HCT116 (cell line): ENCODE measurements around the gene MTMR10.

Experiments
- EGR1 ChIP-seq: IDR thresholded peaks from 2 replicates; pipeline ENCODE4 v1.6.1; 2012; ENCODE audit warnings: low read depth
- EZH2 ChIP-seq: fragments of 200-600 bp; sonication (generic); IDR thresholded peaks from 2 replicates; pipeline ENCODE4 v1.6.1; 2017; ENCODE audit warnings: antibody characterized with exemption, mixed run types
- JUND ChIP-seq: IDR thresholded peaks from 2 replicates; pipeline ENCODE4 v1.6.1; 2012
- POLR2A ChIP-seq: IDR thresholded peaks from 2 replicates; pipeline ENCODE4 v1.7.0; 2011; ENCODE audit warnings: borderline replicate concordance; ENCODE audit not compliant: insufficient read depth, insufficient read length; ENCODE audit errors: extremely low read depth
- POLR2AphosphoS5 ChIP-seq: IDR thresholded peaks from 2 replicates; pipeline ENCODE4 v1.6.1; 2011; ENCODE audit warnings: mild to moderate bottlenecking, low read depth, low read length, moderate library complexity
- TCF7L2 ChIP-seq: IDR thresholded peaks from 2 replicates; pipeline ENCODE4 v1.7.0; 2011; ENCODE audit warnings: borderline replicate concordance, inconsistent platforms; ENCODE audit not compliant: insufficient read depth, insufficient read length; ENCODE audit errors: extremely low read depth
- TF ChIP-seq, protein P1 (sequence below), 3 experiments: fragments of 200-600 bp in 1 of 3; sonication (generic) in 1 of 3; IDR thresholded peaks in 2 of 3; conservative IDR thresholded peaks in 1 of 3; 2 replicates each; pipeline ENCODE4 v1.5.1; 2012 to 2017; ENCODE audit warnings: low read depth in 2 of 3, low read length in 2 of 3, antibody characterized with exemption in 1 of 3, borderline replicate concordance in 1 of 3, control low read depth in 1 of 3, mild to moderate bottlenecking in 1 of 3, mixed read lengths in 1 of 3, mixed run types in 1 of 3, moderate library complexity in 1 of 3; ENCODE audit not compliant: insufficient read depth in 1 of 3
- TF ChIP-seq, protein P2 (sequence below): IDR thresholded peaks from 2 replicates; pipeline ENCODE4 v1.6.1; 2012; ENCODE audit warnings: low read depth

DNA sequence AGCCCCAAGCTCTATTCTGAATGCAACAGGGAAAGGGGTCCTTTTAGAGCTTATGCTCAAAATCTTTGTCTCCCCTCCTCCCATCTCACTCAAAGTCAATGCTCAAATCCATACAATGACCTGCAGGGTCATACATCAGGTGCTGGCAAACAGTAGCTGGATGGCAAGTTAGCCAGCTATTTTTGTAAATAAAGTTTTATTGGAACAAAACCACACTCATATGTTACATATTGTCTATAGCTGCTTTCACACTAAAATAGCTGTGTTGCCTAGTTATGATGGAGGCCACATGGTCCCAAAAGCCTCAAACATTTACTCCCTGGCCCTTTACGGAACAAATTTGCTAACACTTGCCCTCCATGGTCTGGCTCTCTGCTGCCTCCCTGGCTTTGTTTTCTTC is 89.5 kb downstream of the MTMR10 start:
- TF ChIP-seq EZH2: no peak
- TF ChIP-seq TCF7L2: no peak
- TF ChIP-seq, protein P1, sequence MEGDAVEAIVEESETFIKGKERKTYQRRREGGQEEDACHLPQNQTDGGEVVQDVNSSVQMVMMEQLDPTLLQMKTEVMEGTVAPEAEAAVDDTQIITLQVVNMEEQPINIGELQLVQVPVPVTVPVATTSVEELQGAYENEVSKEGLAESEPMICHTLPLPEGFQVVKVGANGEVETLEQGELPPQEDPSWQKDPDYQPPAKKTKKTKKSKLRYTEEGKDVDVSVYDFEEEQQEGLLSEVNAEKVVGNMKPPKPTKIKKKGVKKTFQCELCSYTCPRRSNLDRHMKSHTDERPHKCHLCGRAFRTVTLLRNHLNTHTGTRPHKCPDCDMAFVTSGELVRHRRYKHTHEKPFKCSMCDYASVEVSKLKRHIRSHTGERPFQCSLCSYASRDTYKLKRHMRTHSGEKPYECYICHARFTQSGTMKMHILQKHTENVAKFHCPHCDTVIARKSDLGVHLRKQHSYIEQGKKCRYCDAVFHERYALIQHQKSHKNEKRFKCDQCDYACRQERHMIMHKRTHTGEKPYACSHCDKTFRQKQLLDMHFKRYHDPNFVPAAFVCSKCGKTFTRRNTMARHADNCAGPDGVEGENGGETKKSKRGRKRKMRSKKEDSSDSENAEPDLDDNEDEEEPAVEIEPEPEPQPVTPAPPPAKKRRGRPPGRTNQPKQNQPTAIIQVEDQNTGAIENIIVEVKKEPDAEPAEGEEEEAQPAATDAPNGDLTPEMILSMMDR (IDR thresholded peaks at IDR 0.05 in 2 of 3, conservative IDR thresholded peaks at IDR 0.05 in 1 of 3; ENCODE audit: borderline replicate concordance in 1 of 3, insufficient read depth in 1 of 3, low read depth in 2 of 3, low read length in 2 of 3): no peak
- TF ChIP-seq EGR1: no peak
- TF ChIP-seq, protein P2, sequence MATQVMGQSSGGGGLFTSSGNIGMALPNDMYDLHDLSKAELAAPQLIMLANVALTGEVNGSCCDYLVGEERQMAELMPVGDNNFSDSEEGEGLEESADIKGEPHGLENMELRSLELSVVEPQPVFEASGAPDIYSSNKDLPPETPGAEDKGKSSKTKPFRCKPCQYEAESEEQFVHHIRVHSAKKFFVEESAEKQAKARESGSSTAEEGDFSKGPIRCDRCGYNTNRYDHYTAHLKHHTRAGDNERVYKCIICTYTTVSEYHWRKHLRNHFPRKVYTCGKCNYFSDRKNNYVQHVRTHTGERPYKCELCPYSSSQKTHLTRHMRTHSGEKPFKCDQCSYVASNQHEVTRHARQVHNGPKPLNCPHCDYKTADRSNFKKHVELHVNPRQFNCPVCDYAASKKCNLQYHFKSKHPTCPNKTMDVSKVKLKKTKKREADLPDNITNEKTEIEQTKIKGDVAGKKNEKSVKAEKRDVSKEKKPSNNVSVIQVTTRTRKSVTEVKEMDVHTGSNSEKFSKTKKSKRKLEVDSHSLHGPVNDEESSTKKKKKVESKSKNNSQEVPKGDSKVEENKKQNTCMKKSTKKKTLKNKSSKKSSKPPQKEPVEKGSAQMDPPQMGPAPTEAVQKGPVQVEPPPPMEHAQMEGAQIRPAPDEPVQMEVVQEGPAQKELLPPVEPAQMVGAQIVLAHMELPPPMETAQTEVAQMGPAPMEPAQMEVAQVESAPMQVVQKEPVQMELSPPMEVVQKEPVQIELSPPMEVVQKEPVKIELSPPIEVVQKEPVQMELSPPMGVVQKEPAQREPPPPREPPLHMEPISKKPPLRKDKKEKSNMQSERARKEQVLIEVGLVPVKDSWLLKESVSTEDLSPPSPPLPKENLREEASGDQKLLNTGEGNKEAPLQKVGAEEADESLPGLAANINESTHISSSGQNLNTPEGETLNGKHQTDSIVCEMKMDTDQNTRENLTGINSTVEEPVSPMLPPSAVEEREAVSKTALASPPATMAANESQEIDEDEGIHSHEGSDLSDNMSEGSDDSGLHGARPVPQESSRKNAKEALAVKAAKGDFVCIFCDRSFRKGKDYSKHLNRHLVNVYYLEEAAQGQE: no peak
- TF ChIP-seq JUND: no peak
- TF ChIP-seq POLR2A: no peak
- no peak for TF ChIP-seq POLR2AphosphoS5
